ENCODE results near the gene WDPCP. TPM values are rescaled to one million over a fixed set of nuclear protein-coding genes. Genes with fewer than 3 reads are reported as not detected.

Gene WDPCP
- total and polyA plus RNA-seq, 2 of the 8 experiments (the other 6 are each of a cell fraction or from before 2014, with no cell fraction given), result 9.3 to 25.8 TPM

DNA sequence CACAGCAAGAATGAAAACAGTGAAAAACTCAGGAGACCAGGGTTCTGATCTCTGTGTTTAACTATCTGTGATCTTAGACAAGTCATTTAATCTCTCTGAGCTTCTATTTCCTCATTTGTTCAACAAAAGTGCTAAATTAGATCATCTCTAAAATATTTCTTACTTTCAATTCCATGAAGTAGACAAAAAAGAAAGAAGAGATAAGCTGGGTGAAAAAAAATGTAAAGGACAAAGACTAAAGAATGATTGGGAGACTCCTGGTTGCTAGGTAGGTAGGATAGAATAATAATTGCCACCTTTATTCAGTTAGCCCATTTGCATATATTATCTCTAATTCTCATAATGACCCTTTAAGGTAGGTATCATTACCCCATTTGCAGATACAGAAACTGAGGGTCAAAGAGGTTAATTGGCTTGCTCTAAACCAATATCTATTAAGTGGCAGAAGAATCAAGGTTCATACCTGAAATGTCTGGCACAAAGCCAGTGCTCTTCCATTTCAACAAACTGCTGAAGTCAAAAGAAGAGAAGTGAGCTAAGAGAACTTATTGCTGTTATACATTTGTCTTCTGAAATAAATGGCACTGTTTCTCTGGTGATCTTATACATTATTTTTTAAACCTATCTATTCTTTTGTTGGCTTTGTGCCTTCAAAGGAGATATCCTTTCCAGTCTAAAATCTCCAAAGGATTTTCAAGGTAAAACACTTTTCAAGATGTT is 395.9 kb downstream of the WDPCP start:
- no peak overlapping the region for H3K4me3 ChIP-seq (ENCODE audit: extremely low read depth in 1 of 4, insufficient read depth in 2 of 4, low read depth in 3 of 4, low read length in 4 of 4)
- no peak overlapping the region for H3K4me2 ChIP-seq (ENCODE audit: insufficient read depth in 1 of 2, low read depth in 2 of 2, low read length in 2 of 2)
- H3K79me2 ChIP-seq (ENCODE audit: control insufficient read depth in 1 of 2, insufficient read depth in 2 of 2, low read length in 2 of 2), result no peaks in the 10 kb centered on the region
- no peaks in the 10 kb centered on the region for H3K4me1 ChIP-seq (replicated peaks in 1 of 4; ENCODE audit: control insufficient read depth in 3 of 4, insufficient read depth in 4 of 4, low read length in 3 of 4)
- H3K36me3 ChIP-seq (ENCODE audit: control insufficient read depth in 2 of 4, insufficient read depth in 4 of 4, low read length in 3 of 4), result no peaks in the 10 kb centered on the region
- no peak for DNase-seq (ENCODE audit: low read depth in 1 of 2, low spot score in 2 of 2)
- no peak overlapping the region for H2BK5ac ChIP-seq (ENCODE audit: low read depth, low read length)
- no peak overlapping the region for H3K23ac ChIP-seq (ENCODE audit: insufficient read length)
- H3K27ac ChIP-seq (ENCODE audit: low read depth, low read length), result no peak overlapping the region
- no peak overlapping the region for H2AK5ac ChIP-seq (ENCODE audit: low read depth, low read length)
- H4K8ac ChIP-seq (ENCODE audit: extremely low read depth, insufficient read depth, low read length), result no peak overlapping the region
- no peak overlapping the region for H2BK12ac ChIP-seq (ENCODE audit: low read depth, low read length)
- H4K20me1 ChIP-seq (replicated peaks in 1 of 2; ENCODE audit: control insufficient read depth in 1 of 2, insufficient read depth in 2 of 2, low read length in 2 of 2), result no peaks in the 10 kb centered on the region
- H3K23me2 ChIP-seq (ENCODE audit: low read depth, low read length), result no peaks in the 10 kb centered on the region
- no peak overlapping the region for H3K18ac ChIP-seq (ENCODE audit: extremely low read depth, low read length)
- no peaks in the 10 kb centered on the region for H3K27me3 ChIP-seq (replicated peaks in 1 of 4; ENCODE audit: control insufficient read depth in 3 of 4, extremely low read depth in 1 of 4, insufficient read depth in 3 of 4, low read length in 3 of 4)
- FAIRE-seq, result no peak
- no peaks in the 10 kb centered on the region for H3K79me1 ChIP-seq (ENCODE audit: low read depth, low read length)
- no peak overlapping the region for H3K9ac ChIP-seq (replicated peaks in 1 of 4; ENCODE audit: extremely low read depth in 1 of 4, low read depth in 3 of 4, low read length in 3 of 4)
- H3K9me3 ChIP-seq (ENCODE audit: insufficient read depth in 2 of 2, low read depth in 1 of 2, low read length in 1 of 2), result 0 out of 4 replicates have a peak, but pooled peaks cover 0 to 2% of the 10 kb centered on the region in 2 experiments
- H2BK120ac ChIP-seq (replicated peaks; ENCODE audit: low read depth, low read length), result no peak overlapping the region
- no peak overlapping the region for H3K14ac ChIP-seq (ENCODE audit: insufficient read length)
- no peak overlapping the region for H2BK20ac ChIP-seq (ENCODE audit: low read length)
- ChIA-PET CTCF (ENCODE audit: partially characterized antibody) (interaction anchor here (1.6 kb wide), 1 partner anchor 16 kb away, joined by 3 read pairs; no protein-coding TSS in a partner anchor), POLR2A (ENCODE audit: partially characterized antibody) (no interaction called here)
- H3K4ac ChIP-seq (replicated peaks; ENCODE audit: insufficient read length, low read depth, low read length), result no peak overlapping the region
- no peak overlapping the region for H3K56ac ChIP-seq (replicated peaks; ENCODE audit: insufficient read length, low read depth, low read length)
- H4K91ac ChIP-seq (replicated peaks; ENCODE audit: insufficient read length, low read length), result no peak overlapping the region
- no peak overlapping the region for H2AFZ ChIP-seq (ENCODE audit: low read length)
- H2BK15ac ChIP-seq (ENCODE audit: low read length), result no peak overlapping the region
- H4K5ac ChIP-seq (ENCODE audit: insufficient read length, low read depth, low read length), result no peak overlapping the region
- TF ChIP-seq SIN3A (conservative IDR thresholded peaks at IDR 0.05 in 1 of 2, IDR thresholded peaks at IDR 0.05 in 1 of 2; ENCODE audit: low read depth in 1 of 2, low read length in 2 of 2) (no peak), CHD2 (IDR thresholded peaks at IDR 0.05; ENCODE audit: low read length) (no peak), KDM4A (IDR thresholded peaks at IDR 0.05; ENCODE audit: low read depth, low read length, severe bottlenecking) (no peak)
